ENCODE results near the gene OR5H1.
"Not testable (repeated sequence)": the region's sequence is repeated elsewhere in the genome, so short reads cannot be mapped to it uniquely, and the experiment has no call there.

OR5H1 gene

DNA sequence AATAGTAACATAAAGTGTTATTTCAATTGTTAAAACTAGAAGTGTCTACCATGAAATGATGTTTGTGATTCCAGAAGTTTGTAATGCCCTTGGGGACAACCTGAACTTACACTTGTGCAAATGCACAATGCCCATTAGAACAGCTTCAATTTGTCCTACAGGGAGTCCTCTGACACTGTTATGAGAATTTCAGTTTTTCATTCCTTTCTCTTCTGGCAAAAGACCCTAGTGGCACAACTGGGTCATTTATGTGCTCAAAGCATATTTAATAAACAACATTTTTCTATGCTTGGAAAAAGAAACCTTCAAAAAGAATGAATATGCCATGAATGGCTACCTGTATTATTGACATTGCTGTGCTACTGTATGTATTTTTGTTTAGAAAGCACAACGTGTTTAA, at the start of gene OR5H1:
Gene OR5H1 (plus strand): TSS at position 301 of the 400 bp plus-strand sequence. CDS start 1,977 bp downstream, outside the sequence.
- no peak for DNase-seq (ENCODE audit: low spot score)

- no peak for DNase-seq (ENCODE audit: low spot score)
Observed at GRCh38 chr3:98086873-98087272, 43.6 kb upstream of the OR5H1 start, which contains the start of gene OR5AC2. TSS of gene OR5AC2 (plus strand) at chr3:98087173. CDS start at chr3:98087173, 0 bp downstream.

GRCh38 chr3:98095882-98096281, 34.6 kb upstream of the OR5H1 start:
- DNase-seq (ENCODE audit: low spot score) = no peak

DNA sequence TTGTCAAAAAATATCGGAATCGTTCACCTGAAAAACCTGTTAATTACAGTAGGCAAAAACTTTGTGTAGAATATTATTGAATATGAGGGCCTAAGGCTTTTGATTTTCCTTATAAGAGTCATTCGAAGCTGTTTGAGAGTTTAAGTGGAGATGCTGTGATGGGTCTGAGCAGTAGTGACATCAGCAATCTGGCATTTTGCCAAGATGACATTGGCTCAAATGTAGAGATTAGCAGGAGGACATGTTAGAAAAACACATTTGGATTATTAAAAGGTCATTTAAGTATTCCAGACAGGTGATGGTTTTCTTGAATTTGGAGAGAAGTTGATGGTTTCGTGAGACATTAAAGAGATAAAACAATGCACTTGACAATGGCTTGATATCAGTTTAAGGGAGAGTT, 30.7 kb upstream of the OR5H1 start:
- DNase-seq (ENCODE audit: low spot score) = no peak

DNA sequence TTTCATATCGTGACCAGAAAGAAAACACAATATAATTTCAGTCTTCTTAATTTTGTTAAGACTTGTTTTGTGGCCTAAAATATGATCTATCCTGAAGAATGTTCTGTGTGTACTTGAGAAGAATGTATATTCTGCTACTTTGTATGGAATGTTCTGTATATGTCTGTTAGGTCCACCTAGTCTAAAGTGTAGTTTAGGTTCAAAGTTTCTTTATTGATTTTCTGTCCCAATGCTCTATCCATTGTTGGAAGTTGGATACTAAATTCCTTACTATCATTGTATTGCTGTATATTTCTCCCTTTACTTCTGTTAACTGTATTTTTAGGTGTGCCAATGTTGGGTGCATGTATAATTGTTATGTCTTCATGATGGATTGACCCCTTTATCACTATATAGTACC, 22.4 kb upstream of the OR5H1 start:
- no peak for DNase-seq (ENCODE audit: low spot score)

DNA sequence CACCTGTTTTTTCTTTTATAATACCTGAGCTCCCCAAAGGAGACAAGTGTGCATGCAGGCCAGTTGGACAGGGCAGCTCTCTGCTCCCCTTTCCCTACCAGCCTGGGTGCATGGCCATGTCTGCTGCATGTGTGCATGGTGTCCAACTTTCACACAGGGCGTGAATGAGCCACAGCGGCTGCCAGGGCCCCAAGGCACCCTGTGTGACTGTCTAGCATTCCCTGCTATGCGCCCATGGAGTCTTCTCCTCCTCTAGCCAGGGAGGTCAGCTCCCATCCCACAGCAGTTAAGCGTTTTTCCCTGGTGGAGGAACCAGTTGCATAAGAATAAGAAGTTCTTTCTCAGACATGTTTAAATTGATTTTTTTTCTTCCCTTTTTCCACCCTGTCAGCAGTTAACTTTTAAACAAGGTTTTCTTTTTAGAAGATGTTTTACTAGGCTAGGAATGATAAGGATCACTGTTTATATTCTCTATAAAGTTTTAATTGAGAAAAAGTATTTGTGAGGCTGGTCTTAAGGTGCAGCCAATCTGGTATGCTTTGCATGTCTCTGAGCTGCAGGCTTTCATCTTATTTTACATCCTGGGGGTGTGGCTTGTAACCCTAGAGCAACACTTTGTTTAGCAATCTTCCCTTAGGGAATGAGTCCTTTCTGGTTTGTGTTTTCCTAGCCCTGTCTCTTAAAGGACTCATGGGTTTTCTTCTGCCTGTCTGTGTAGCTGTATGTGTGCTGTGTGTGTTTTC, 20.5 kb upstream of the OR5H1 start:
- DNase-seq (ENCODE audit: low spot score) = no peak

DNA sequence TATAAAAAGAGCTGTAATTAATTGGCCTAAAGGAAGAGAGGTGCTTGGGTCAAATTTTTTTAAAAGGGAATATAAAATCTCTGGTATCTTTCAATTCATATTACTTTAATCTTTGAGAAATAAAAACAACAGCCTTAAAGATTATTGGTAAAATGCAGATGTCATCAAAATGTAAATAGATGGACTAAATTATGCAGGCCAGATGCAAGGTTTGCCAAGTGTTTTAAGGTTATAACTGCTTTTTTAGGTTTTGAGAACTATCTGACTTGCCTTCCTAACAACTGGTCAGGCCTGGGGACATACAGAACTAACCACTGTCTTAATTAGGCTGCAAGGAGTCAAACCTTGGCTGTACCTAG, 20.0 kb upstream of the OR5H1 start:
- DNase-seq (ENCODE audit: low spot score) = no peak

GRCh38 chr3:98114264-98114663, 16.3 kb upstream of the OR5H1 start:
- DNase-seq (ENCODE audit: low spot score) = no peak

GRCh38 chr3:98115717-98116116, 14.8 kb upstream of the OR5H1 start:
- no peak for DNase-seq (ENCODE audit: low spot score)

GRCh38 chr3:98136631-98137030, 6.1 kb downstream of the OR5H1 start:
- no peak for DNase-seq (ENCODE audit: low spot score)

- not testable (repeated sequence) for DNase-seq (ENCODE audit: low spot score)
Observed at GRCh38 chr3:98137826-98138557, 7.5 kb downstream of the OR5H1 start.

DNA sequence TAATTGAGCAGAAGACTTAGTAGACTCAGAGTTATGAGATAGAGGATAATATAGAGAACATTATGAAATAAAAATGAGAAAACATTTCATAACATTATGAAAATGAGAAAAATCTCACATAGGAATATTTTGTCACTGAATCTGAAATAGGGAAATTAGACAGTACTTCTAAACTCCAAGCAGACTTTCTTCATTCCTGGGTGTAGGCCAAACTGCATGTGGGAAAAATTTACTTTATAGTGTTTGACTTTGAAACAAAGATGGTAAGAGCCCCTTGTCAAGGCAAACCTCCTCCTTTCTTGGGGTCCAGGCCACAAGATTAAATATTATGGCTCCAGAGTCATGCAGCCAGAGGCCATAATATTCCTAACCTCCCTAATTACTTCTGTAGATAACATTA, 10.0 kb downstream of the OR5H1 start:
- DNase-seq (ENCODE audit: low spot score) = no peak

DNA sequence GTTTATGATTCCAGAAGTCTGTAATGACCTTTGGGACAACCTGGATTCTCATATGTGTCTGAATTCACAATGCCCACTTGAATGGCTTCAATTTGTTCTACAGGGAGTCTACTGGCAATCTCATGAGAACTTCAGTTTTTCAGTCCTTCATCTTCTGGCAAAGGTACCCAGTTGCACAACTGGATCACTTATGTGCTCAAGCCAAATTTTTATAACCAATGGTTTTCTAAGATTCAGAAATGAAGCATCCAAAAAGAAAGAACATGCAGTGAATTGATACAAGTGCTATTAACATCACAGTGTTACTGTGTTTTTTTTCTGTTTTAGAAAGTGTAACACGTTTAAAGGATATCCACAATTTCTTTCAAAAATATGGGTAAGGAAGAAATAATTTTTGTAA, 16.7 kb downstream of the OR5H1 start, which contains the start of gene OR5H14:
Gene OR5H14 (plus strand): TSS at position 301 of the 400 bp plus-strand sequence. CDS start 1,907 bp downstream, outside the sequence.
- DNase-seq (ENCODE audit: low spot score) = no peak

DNA sequence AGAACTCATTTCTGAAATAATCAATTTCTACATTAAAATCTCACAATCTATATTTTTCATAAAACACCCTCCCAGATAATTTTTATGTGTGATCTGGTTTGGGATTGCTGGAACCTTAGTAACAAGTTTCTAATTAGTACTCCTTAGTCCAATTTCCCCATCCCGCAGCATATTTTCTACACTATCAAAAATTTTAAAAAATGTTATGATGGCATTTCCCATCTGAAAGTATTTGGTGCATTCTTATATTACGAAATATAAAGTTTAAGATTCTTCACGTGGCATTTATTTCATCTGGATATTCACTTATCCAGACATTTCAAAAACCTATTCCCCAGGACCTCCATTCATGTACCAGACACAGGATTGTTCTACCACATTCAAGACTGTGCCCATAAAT, 18.2 kb downstream of the OR5H1 start:
- DNase-seq (ENCODE audit: low spot score) = no peak

DNA sequence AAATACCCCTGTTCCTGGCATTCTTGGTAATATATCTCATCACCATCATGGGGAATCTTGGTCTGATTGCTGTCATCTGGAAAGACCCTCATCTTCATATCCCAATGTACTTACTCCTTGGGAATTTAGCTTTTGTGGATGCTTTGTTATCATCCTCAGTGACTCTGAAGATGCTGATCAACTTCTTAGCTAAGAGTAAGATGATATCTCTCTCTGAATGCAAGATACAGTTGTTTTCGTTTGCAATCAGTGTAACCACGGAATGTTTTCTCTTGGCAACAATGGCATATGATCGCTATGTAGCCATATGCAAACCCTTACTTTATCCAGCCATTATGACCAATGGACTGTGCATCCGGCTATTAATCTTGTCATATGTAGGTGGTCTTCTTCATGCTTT, 18.9 kb downstream of the OR5H1 start:
- DNase-seq (ENCODE audit: low spot score) = not testable (repeated sequence)

- DNase-seq (ENCODE audit: low spot score) = no peak
Observed at GRCh38 chr3:98151241-98151640, 20.7 kb downstream of the OR5H1 start.

- DNase-seq (ENCODE audit: low spot score) = no peak
Observed at GRCh38 chr3:98166396-98166795, 35.9 kb downstream of the OR5H1 start, which contains the start of gene OR5H15. TSS of gene OR5H15 (plus strand) at chr3:98166696. CDS start at chr3:98168700, 2,004 bp downstream.

DNA sequence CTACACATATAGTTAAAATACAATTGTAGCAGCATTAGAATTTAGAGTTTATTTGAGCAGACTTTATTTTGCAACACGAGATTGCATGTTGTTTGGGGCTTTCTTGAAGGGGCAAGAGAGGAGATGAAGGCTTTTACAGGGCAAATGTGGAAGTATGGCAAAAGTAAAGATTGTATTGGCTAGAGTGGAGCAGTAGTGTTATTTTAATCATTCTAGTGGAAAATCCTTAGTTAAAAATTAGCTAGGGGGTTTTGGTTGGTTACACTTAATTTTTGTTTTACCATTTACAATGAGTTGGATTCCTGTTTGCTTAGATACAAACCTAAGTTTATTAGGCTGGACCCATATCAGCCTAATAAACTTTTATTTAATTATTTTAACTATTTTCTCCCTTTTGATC, 40.5 kb downstream of the OR5H1 start:
- no peak for DNase-seq (ENCODE audit: low spot score)

DNA sequence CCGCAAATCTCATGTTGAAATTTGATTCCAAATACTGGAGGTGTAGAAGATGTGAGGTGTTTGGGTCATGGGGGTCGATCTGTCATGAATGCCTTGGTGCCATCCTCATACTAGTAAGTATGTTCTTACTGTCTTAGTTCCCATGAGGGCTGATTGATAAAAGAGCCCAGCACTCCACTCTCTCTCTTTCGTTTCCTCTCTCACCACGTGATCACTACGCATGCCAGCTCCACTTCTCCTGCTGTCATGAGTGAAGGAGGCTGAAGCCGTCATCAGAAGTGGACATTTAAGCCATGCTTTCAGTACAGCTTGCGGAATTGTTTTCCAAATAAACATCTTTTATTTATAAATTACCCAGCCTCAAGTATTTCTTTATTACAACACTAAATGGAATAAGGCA, 42.1 kb downstream of the OR5H1 start:
- no peak for DNase-seq (ENCODE audit: low spot score)

GRCh38 chr3:98180319-98180890, 49.9 kb downstream of the OR5H1 start:
- DNase-seq (ENCODE audit: low spot score) = no peak

GRCh38 chr3:98182196-98182595, 51.7 kb downstream of the OR5H1 start:
- no peak for DNase-seq (ENCODE audit: low spot score)

DNA sequence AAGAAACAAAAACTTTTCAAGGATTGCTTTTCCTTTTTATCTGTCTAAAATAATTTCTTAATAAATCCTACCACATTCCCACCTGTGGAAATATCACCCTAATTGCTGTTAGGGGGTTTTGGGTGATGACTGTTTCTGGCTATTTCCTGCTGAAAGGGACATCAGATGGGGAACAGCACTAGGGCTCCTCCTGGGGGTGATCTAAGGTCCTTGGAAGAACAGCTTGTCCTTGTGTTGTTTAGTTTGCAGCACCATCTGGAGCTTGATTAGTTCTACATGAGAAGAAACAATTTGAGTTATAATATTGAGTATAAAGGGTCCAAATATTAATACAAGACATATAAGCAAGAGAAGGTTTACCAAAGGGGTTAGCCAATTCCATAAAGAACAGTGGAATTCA, 54.7 kb downstream of the OR5H1 start:
- DNase-seq (ENCODE audit: low spot score) = no peak

Data from CD4-positive, alpha-beta T cell treated with Interleukin-15 for 4 hours (primary cell).